ENCODE measurements around the gene ZFP42.

- TF ChIP-seq CTCF (IDR thresholded peaks at IDR 0.05) = no peak
- no peak for TF ChIP-seq POLR2A (IDR thresholded peaks at IDR 0.05)
- TF ChIP-seq EP300 (IDR thresholded peaks at IDR 0.05) = no peak
Measured at GRCh38 chr4:187995322-187996207, at the start of gene ZFP42.
